H1 (cell line): ENCODE measurements around the gene OGFOD2. TPM values are rescaled to one million over a fixed set of nuclear protein-coding genes. Genes with fewer than 3 reads are reported as not detected.

Experiments
- GABPA ChIP-seq: IDR thresholded peaks from 2 replicates; pipeline ENCODE4 v1.6.1; 2011; ENCODE audit warnings: mild to moderate bottlenecking, low read length, moderate library complexity, borderline replicate concordance; ENCODE audit not compliant: insufficient read depth
- NANOG ChIP-seq: IDR thresholded peaks from 2 replicates; pipeline ENCODE4 v1.6.1; 2011; ENCODE audit warnings: low read length, low read depth, mild to moderate bottlenecking, inconsistent platforms; ENCODE audit not compliant: insufficient read depth, poor library complexity, severe bottlenecking
- RNF2 ChIP-seq: fragments of 200-900, 300-1000 bp; sonication (generic); IDR thresholded peaks from 2 replicates; pipeline ENCODE4 v1.7.1; 2016; ENCODE audit warnings: borderline replicate concordance, low read depth, mild to moderate bottlenecking, antibody characterized with exemption, low read length; ENCODE audit not compliant: poor library complexity, severe bottlenecking; ENCODE audit errors: missing control alignments
- polyA plus RNA-seq, 7 experiments: library from polyadenylated mRNA; depleted of rRNA in 3 of 7; stranded (reverse) in 5 of 7; unstranded in 2 of 7; fragments of >200 nt in 5 of 7; fragments of 200-250 nt in 2 of 7; gene quantifications; 1 replicate in 5 of 7; 2 replicates in 1 of 7; 4 replicates in 1 of 7; pipeline versions ENCODE4 v1.2.1 to v1.2.3, GENCODE V29; 2011 to 2013; ENCODE audit warnings: missing spikeins in 2 of 7, mixed read lengths in 2 of 7
- total RNA-seq: library from RNA; stranded (reverse); fragmentation: NEBNext Ultra II Directional; extraction: Animal tissue kit (Norgen Biotek cat#: 25700); gene quantifications from 2 replicates; pipeline ENCODE4 v1.2.1, GENCODE V29; 2021

OGFOD2 gene
- total and polyA plus RNA-seq, 2 of the 8 experiments (the other 6 are each of a cell fraction or from before 2014, with no cell fraction given), result 17.3 to 20.3 TPM

GRCh38 chr12:122948605-122949004 is 26.4 kb upstream of the OGFOD2 start (continued):
- TF ChIP-seq GABPA, result no peak
- no peak for TF ChIP-seq RNF2
- no peak for TF ChIP-seq NANOG
